DMS153 treated with DMSO at 0.1 percent for 48 hours (cell line): ENCODE data around the gene HSD11B2.
"Not testable (repeated sequence)": the region's sequence is repeated elsewhere in the genome, so short reads cannot be mapped to it uniquely, and the experiment has no call there.

ENCODE experiments used
- DNase-seq: peaks from one replicate; lab custom pipeline; 2025; ENCODE audit not compliant: unreplicated experiment; lab: John Stamatoyannopoulos, UW

HSD11B2 gene

DNA sequence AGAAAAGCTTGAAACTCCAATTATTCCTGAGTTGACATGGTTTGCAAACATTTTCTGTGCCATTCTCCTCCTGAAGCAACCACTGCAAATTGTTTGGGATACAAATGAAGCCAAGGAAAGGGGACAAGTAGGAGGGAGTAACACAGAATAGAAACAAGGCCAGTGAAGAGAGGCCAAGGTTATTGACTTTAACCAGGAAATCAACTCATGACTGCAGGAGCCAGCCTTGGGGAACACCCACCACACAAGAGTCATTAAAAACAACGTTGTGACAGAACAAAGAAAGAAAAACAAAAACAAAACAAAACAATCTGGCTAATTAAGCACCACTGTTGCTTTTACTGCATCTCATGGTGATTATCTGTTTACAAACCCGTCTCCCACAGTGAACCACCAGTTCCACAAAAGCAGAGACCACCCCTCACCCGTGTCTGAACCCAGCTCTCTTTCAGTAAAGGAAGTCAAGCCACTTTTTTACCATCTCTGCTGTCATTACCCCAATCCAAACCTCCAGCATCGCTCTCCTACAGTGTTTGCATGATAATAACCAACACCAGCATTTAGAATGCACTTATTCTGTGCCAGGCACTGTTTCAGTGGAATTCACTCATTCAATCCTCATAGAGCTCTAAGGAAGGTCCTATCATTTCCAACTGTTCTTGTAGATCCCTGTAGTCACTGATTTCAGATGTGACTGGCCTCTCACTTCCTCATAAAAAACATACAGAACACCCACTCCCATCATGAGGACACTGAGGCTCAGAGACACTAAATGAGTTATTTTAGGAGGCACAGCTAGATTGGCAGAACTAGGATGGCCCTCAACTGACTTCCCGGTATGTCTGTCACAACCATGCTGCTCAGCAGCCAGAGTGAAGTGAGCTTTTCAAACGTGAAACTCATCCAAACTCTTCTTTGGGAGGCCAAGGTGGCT is 16.7 kb upstream of the HSD11B2 start:
- no peak for DNase-seq

- not testable (repeated sequence) for DNase-seq
These were observed 15.5 kb upstream of the HSD11B2 start for GRCh38 chr16:67415421-67415820.

DNA sequence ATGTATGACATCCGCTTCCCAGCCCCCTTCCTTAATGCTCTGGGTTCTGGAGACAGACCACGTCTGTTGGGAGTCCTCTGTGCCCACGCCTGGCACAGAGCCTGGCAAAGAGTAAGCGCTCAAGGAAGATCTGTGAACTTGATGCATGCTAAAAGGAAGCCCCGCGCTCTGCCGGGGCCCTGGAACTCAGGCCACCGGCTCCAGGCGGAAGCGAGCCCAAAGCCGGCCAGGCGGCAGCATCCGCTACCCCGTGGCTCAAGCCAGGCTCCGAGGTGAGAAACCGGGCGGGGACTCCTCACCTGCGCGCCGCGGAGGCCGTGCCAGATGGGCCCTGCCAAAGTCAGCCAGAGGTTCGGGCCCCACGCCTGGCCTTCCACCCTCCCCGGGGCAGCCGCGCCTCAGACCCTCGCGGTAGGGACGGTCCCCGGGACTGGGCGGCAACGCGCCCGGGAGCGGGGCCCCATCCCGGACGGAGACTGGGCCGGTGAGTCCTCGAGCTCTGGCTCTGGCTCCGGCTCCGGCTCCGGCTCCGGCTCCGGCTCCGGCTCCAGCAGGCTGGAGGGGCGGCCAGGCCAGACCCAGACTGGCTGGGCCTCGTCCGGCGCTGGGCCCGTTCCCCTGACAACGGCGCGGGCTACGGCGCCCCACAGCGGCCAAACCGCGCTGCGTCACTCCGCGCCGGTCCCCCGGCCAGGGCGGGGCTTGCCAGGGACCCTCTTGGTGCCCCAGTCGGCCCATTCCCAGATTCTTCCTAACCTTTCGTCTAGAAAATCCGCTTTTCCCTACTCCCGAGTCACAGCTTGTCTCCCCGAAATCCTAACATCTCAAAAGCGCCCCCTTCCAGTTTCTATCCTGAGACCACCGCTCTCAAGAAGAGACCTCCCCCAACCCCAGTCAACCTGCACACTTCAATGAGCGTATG is 14.8 kb upstream of the HSD11B2 start, which contains the start of gene ZDHHC1:
Gene ZDHHC1 (minus strand): TSS at position 606 of the 922 bp plus-strand sequence. CDS start 8,702 bp downstream, outside the sequence.
- DNase-seq = peak; percentile 35

GRCh38 chr16:67417333-67418061 is 13.4 kb upstream of the HSD11B2 start:
- no peak for DNase-seq

GRCh38 chr16:67419502-67419901 is 11.4 kb upstream of the HSD11B2 start:
- DNase-seq = no peak

DNA sequence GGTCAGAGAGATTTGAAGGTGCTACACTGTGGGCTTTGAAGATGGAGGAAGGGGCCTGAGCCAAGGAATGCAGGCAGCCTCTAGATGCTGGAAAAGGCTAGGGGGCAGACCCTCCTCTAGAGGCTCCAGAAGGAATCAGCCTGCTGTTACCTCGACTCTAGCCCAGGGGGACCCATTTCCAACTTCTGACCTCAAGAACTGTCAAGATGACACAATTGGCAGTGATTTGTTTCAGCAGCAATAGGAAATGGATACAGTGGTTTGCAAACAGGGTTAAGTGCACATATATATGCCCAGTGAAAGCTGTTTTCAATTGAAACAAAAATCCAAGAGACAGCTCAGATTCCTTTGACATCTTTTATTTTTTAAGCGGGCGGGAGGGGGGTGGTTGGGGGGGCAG is 11.0 kb upstream of the HSD11B2 start:
- no peak for DNase-seq

GRCh38 chr16:67421030-67421429 is 9.9 kb upstream of the HSD11B2 start:
- DNase-seq = no peak

- no peak for DNase-seq
These were observed 7.9 kb upstream of the HSD11B2 start for GRCh38 chr16:67423015-67423414.

GRCh38 chr16:67423611-67424260 is 7.2 kb upstream of the HSD11B2 start:
- DNase-seq = no peak

DNA sequence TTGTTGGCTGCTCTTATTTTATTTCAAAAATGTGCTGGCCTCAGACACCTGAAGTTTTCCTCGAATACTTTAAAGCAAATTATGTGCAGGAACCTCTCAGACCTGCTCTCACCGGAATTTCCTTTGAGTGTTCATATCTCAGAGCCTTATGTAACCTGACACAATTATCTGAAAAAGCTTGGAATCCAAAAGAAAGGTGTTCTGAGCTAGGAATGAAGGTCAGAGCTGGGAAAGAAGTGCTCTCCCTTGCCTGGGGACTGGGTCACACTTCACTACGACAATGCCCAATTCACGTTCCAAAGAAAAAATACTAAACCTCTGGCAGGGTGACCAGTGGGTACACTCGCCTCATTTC is 6.7 kb upstream of the HSD11B2 start:
- no peak for DNase-seq

DNA sequence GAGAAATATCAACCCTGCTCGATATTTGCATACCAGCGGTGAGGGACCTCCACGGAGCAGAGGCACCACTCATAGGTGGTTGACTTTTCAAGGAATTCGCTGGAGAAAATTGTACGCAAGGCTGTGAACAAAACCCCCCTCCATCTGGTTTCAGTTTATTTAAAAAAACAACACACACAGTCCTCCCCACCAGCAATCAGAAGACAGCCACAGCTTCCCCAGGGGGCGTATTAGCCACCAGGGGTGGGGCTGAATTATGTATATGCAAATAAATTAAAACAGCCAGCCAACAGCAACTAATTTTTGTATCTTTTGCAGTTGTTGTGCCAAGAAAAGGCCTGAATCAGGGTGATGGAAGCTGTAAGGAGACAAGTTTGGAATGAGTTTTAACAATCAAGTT is 5.9 kb upstream of the HSD11B2 start:
- DNase-seq = no peak

GRCh38 chr16:67425580-67425979 is 5.3 kb upstream of the HSD11B2 start:
- DNase-seq = no peak

- no peak for DNase-seq
These were observed 4.9 kb upstream of the HSD11B2 start for GRCh38 chr16:67426022-67426421.

DNA sequence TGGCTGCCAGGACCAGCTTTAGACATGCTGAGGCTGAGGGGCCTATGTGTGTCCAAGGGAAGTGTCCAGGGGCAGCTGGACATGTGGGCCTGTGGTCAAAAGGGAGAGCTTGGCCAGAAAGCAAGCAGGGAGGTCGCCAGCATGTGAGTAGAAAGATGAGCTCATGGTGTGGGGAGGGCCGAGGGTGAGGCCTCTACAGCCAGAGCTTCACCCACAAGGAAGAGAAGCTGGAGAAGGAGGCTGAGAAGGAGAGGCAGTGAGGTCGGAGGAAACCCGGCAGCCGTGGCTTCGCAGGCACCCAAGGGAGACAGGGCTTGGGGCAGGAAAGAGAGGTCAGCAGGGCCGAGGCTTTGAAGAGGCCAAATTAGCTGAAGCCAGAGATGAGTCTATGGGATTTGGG is 4.0 kb upstream of the HSD11B2 start:
- DNase-seq = no peak

GRCh38 chr16:67428146-67428731 is 2.7 kb upstream of the HSD11B2 start:
- DNase-seq = peak; percentile 54

DNA sequence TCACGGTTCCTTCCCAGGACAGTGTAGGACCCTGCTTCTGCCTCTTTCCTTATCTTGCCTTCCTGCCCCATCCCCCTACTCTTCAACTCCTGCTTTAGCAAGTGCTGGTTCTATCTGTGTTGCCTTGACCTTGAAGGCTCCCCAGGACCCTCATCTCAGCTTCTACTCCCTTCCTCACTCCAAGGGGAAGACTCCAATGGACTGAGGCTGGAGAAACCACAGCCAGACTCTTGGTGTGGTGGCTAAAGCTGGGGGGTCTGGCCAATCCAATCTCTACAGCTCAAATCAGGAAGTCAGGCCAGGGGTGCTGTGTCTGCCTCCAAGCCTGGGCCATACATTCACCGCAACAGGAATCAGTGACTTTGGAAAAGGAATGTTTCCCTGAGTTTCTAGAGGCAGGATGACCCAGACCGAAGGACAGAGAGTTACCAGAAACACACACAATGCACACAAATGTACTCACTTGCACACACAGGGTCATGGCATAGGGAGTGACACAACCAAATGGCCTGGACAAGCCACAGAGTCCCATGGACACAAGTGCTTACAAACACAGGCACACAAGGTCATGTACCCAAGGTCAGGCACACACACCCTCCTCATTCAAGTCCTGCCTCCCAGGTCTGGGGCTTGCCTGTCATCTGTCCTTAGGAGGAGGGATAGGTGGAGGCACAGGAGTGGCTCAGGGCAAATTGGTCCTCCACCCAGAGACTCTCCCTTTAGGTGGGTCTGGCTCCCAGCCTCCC is 1.7 kb upstream of the HSD11B2 start:
- no peak for DNase-seq

DNA sequence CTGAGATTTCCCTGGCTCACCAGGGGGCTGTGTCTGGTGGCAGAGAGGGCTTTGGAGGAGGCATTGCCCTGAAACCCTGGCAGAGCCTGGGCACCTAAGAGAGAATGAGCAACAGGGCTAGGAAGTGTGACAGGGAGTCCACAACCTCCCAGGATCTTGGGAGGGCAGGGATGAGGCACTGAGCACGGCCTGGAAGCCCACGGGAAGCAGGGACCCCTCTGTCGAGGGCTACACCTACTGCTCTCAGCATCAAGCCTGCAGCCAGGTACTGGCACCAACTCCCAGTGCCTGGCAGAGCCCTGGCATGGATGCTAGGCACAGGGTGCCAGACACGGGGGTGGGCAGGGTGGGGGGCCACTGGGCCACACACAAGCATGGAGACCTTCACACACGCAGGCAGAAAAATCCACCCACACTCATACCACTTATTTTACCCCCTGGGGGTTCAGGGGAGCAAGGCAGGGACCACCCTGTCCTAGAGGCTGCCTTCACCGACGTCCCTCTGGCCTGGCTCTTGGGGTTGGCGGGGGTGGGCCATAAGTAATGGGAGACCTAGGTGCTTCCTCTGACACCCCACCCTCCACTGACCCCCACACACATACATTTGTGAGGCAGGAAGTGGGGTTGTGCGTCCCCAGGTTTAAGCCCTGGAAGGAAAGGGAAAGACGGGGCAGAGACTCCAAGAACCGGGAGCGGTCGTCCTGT is 970 bp upstream of the HSD11B2 start:
- no peak for DNase-seq

- no peak for DNase-seq
These were observed 381 bp upstream of the HSD11B2 start for GRCh38 chr16:67430504-67430976.
